GM21528 (cell line): Measurements from ENCODE around the gene CD300C.
"Not testable (repeated sequence)": the region's sequence is repeated elsewhere in the genome, so short reads cannot be mapped to it uniquely, and the experiment has no call there.

ENCODE experiments used
- ATAC-seq: cut with Tn5 transposase; IDR thresholded peaks from one replicate; pipeline ENCODE4 v1.9.1; 2021; ENCODE audit warnings: mild to moderate bottlenecking, moderate library complexity; ENCODE audit not compliant: unreplicated experiment, low FRiP score

Gene CD300C

DNA sequence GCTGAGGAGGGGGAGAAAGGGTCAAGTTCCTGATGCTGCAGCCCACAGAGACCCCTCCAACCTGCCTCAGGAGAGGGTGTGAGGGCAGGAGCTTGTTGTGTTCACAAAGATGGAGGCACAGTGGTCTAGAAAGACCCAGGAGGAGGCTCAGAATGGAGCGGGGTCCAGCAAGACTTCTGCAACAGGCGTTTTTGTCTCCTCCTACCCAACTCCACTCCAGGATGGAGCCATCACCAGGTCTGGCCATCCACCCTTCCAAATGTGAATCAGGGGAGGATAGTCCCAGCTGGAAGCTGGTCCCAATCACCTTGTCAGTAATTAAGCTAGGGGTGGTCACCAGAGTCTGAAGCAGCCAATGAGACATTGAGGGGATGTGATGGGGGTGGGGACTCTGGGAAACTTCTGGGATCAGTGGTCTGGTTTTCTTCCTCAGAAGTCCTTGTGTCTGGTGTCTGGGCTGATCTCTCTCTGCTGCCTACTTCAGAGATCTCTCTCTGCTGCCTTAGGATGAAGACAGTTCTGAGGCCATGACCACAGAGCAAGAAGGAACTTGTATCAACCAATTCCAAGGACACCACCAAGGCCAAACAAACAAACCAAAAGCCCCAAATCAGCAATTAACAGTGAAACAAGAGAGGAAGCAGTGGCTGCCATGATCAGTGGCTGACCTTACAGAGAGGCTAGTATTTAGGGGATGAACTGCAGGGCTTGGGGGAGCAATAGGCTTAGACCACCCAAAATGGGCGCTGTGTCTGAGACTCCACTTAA is 29.2 kb downstream of the CD300C start:
- ATAC-seq: no peak

DNA sequence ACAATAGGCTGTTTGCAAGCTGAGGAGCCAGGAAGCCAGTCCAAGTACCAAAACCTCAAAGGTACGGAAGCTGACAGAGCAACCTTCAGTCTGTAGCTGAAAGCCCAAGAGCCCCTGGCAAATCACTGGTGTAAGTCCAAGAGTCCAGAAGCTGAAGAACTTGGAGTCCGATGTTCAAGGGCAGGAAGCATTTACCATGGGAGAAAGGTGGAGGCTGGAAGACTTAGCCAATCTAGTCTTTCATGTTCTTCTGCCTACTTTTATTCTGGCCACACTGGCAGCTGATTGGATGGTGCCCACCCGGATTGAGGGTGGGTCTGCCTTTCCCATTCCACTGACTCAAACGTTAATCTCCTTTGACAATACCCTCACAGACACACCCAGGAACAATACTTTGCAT is 30.0 kb downstream of the CD300C start:
- ATAC-seq: no peak

DNA sequence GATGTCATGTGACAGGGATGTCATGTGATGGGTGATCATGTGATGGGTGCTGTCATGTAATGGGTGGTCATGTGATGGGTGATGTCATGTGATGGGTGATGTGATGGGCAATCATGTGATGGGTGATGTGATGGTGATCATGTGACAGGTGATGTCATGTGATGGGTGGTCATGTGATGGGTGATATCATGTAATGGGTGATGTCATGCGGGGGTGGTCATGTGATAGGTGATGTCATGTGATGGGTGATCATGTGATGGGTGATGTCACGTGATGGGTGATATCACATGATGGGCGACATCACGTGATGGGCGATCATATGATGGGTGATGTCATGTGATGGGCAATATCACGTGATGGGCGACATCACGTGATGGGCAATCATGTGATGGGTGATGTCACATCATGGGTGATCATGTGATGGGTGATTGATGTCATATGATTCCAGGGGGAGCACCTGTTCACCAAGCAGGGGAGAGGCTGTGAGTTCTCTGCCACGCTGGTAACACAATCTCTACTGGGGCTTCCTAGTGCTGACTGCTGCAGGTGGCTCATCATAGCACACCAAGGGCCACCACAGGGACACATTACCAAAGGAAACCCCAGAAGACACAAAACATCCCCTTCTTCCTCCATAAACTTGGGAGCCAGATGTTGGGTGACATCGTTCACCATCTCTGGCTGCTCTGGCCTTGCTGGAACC is 31.1 kb downstream of the CD300C start:
- no peak for ATAC-seq

DNA sequence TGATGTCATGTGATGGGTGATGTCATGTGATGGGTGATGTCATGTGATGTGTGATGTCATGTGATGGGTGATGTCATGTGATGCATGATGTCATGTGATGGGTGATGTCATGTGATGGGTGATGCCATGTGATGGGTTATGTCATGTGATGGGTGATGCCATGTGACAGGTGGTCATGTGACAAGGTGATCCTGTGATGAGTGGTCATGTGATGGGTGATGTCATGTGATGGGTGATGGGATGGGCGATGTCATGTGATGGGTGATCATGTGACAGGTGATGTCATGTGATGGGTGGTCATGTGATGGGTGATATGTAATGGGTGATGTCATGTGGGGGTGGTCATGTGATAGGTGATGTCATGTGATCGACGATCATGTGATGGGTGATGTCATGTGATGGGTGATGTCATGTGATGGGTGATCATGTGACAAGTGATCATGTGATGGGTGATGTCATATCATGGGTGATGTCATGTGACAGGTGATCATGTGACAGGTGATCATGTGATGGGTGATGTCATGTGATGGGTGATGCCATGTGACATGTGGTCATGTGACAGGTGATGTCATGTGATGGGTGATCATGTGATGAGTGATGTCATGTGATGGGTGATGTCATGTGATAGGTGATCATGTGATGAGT is 31.8 kb downstream of the CD300C start:
- ATAC-seq: no peak

DNA sequence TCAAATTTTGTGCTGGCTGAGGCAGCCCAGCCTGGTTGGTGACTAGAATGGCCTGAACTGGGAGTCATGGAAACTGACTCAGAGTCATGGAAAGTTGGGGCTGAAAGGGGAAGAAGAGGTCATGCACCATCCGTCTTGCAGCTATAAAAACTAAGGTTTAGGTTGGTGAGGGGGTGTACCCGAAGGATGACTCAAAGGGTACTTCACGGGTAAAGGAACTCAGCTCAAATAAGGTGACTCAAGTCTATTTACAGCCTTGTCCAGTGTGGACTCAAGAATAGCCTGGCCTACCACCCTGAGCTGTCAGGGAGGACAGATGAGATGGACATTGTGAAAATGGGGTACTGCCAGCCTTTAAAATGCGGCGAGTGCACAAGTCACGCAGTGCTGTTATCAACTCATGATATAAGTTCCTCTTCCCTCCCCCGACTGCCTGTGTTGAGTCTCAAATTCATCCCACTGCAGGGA is 33.3 kb downstream of the CD300C start:
- ATAC-seq: peak; percentile 41

DNA sequence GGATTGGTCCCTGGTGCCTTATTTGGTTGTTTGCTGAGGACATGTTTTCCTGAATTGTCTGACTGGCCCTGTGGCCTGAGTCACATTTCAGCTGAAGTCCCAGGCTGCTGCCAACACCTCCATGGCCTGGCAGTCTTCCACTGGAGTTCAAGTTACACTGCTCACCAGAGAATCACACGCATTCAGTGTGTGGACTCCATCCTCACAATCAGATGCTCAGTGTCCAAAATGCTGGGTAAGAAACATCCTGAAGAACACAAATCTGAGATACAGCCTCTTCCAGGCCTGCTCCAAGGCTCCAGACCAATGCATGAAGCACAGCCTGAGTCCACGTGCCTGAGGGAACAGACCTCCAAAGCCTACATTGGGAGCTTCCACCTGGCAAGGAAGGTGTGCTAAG is 33.9 kb downstream of the CD300C start:
- ATAC-seq: no peak

DNA sequence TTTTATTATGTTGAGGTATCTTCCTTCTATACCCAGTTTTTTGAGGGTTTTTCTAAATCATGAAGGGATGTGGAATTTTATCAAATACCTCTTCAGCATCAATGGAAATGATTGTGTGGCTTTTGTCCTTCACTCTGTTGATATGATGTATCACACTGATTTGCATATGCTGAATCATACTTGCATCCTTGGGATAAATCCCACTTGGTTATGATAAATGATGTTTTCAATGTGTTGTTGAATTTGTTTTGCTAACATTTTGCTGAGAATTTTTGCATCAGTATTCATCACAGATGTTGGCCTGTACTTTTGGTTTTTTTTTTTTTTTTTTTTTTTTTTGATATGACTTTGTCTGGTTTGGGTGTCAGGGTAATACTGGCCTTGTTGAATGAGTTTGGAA is 37.8 kb downstream of the CD300C start:
- no peak for ATAC-seq

DNA sequence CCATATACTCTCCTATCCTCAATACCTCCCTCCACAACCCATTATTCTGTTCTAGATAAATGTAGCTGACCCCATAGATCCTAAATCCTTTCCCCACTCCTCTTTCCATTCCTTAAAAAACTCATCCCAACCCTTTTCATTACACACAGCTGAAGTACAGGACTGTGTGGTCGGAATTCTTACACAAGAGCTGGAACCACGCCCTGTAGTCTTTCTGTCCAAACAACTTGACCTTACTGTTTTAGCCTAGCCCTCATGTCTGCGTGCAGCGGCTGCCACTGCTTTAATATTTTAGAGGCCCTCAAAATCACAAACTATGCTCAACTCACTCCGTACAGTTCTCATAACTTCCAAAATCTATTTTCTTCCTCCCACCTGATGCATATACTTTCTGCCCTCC is 42.0 kb downstream of the CD300C start:
- ATAC-seq: not testable (repeated sequence)

DNA sequence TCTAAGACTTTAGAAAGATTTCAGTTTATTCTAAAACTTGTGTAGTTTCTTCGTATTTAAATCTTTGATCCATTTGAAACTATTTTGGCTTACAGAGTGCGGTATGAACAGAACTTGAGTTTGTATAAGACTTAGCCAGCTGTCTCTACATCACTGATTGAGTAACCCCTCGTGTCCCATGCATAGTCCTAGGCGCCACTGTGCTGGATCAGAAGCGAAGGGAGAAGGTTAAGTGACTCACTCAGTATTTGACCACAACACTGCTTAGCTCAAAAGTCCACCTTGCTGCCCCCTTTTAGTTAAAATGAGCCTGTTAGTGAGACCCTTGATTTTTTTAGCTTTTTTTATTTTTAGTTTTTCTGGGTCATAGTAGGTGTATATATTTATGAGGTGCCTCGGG is 43.1 kb downstream of the CD300C start:
- ATAC-seq: no peak

DNA sequence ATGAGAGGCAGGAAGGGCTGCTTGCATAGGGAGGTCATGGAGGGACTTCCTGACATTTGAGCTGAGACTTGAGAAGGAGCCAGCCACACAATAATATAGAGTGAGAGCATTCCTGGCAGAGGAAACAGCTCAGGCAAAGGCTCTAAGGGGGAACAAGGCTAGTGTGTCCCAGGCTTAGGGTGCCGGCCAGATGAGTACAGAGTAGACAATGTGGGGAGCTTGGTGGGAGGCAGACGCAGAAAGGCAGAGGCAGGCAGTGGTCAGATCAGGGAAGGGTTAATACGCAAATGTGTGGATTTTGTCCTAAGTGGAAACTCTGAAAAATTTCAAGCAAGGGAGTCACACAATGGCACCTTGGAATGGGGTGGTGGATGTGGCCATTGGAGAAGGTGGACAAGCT is 45.9 kb downstream of the CD300C start:
- ATAC-seq: no peak

DNA sequence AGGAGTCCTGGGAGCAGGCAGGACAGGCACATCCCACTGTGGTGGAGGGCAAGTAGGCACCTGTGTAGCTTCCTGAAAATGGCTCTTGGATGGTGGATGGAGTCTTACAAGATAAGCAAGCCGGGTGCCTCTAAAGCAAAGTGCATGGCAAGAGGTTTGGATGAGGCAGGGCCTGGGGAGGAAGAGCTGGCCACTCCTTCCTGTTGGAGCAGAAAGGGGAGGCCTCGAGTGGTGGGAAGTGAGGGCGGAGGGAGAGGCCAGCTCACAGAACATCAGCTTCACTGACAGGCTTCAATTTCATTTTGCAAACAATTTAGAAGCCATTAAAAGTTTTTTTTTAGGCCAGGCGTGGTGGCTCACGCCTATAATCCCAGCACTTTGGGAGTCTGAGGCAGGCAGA is 48.4 kb downstream of the CD300C start:
- ATAC-seq: no peak

DNA sequence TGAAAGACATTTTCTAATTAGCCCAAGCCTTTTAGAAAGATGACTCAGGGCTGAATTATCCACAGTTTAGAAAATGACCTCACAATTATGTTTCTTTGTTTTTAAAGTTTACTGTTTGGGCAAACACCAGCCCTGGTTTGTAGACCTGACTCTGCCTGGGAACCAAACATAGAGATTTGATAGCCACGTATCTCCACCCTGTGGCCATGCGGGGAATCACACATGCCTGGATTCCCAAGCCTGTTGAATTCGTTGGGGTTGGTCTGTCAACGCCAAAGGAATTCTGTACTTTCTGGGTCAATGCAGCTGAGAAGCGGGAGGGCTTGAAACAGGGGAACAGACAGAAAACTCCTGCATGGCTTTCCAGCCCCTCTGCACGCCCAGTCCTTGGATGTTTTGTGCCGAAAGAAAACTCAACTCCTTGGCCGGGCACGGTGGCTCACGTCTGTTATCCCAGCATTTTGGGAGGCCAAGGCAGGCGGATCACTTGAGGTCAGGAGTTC is 52.5 kb downstream of the CD300C start:
- ATAC-seq: no peak

DNA sequence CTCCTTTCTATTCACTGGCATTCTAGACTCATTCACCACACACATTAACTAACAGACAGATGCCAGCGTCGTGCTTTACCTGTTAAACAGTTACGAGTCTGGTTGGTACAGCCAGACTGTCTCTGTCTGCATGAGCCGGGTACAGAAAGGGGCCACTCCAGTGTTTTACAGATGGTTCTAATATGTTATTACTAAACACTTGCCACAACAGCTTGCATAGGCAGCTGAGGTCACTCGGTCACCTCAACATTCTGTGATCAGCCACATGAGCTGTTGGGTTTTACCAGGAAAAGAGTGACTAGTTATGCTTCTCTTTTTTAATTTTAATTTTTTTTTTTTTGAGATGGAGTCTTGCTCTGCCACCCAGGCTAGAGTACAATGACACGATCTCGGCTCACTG is 54.3 kb downstream of the CD300C start:
- no peak for ATAC-seq
